ENCODE measurements around the gene INAVA. TPM values are rescaled to one million over a fixed set of nuclear protein-coding genes. Genes with fewer than 3 reads are reported as not detected.

INAVA gene
- total and polyA plus RNA-seq, 2 experiments from 2014 or later = 25.3 to 43.9 TPM

DNA sequence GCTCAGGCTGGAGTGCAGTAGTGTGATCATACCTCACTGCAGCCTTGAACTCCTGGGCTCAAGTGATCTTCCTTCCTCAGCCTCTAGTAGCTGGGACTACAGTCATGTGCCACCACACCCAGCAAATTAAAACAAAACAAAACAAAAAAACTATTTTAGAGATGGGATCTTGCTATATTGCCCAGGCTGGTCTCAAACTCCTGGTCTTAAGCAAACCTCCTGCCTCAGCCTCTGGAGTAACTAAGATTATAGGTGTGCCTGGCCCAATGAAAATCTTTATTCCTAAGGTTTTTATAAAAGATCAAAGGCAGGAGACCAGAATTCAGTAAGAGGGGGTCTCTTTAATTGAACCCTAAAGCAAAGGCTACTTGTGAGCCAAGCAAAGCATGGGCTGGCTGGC lies 10.1 kb downstream of the INAVA start:
- Histone ChIP-seq H3K4me3 (no peak overlapping the region), H3K4me2 (no peak overlapping the region), H3K27ac (ENCODE audit: low read depth) (no peak overlapping the region), H3K9me2 (ENCODE audit: insufficient read depth) (no peaks in the 10 kb centered on the region), H3K27me3 (ENCODE audit: insufficient read depth) (no peaks in the 10 kb centered on the region), H3K36me3 (ENCODE audit: insufficient read depth) (peaks cover 11% of the 10 kb centered on the region; the same call in 1 of the 2 replicates), H3K4me1 (ENCODE audit: insufficient read depth) (no peaks in the 10 kb centered on the region), H3K79me2 (replicated peaks; ENCODE audit: insufficient read depth) (no peaks in the 10 kb centered on the region), H2AFZ (no peak overlapping the region), H3F3A (replicated peaks; ENCODE audit: low read depth) (no peaks in the 10 kb centered on the region), H4K20me1 (replicated peaks; ENCODE audit: insufficient read depth) (peaks cover 4% of the 10 kb centered on the region; the same call in 1 of the 2 replicates)
- no peak overlapping the region for H3K27ac Mint-ChIP-seq
- DNase-seq (ENCODE audit: low spot score) (no peak), ATAC-seq (no peak)
- peaks cover 5% of the 10 kb centered on the region for H3K27me3 Mint-ChIP-seq (ENCODE audit: insufficient read depth, low read depth, poor library complexity)
- H3K4me1 Mint-ChIP-seq = no peaks in the 10 kb centered on the region; the same call in 2 of the 3 replicates
- H3K4me3 Mint-ChIP-seq = no peak overlapping the region
- TF ChIP-seq NANOG (IDR thresholded peaks at IDR 0.05; ENCODE audit: borderline replicate concordance) (no peak), REST (IDR thresholded peaks at IDR 0.05; ENCODE audit: unreplicated experiment) (no peak), JUNB (IDR thresholded peaks at IDR 0.05; ENCODE audit: unreplicated experiment) (no peak), STAT1 (IDR thresholded peaks at IDR 0.05; ENCODE audit: unreplicated experiment) (no peak), EZH2phosphoT487 (IDR thresholded peaks at IDR 0.05; ENCODE audit: unreplicated experiment) (no peak), ETS1 (IDR thresholded peaks at IDR 0.05) (no peak), CREB1 (CRISPR knock-in tag; IDR thresholded peaks at IDR 0.05; ENCODE audit: low read depth) (no peak), ZNF331 (CRISPR knock-in tag; IDR thresholded peaks at IDR 0.05; ENCODE audit: low read depth) (no peak), POLR2AphosphoS5 (IDR thresholded peaks at IDR 0.05; ENCODE audit: low read depth) (no peak), ZNF114 (CRISPR knock-in tag; IDR thresholded peaks at IDR 0.05) (no peak), EZH2 (IDR thresholded peaks at IDR 0.05; ENCODE audit: low read depth, unreplicated experiment) (no peak)
- TF ChIP-seq, protein P1, sequence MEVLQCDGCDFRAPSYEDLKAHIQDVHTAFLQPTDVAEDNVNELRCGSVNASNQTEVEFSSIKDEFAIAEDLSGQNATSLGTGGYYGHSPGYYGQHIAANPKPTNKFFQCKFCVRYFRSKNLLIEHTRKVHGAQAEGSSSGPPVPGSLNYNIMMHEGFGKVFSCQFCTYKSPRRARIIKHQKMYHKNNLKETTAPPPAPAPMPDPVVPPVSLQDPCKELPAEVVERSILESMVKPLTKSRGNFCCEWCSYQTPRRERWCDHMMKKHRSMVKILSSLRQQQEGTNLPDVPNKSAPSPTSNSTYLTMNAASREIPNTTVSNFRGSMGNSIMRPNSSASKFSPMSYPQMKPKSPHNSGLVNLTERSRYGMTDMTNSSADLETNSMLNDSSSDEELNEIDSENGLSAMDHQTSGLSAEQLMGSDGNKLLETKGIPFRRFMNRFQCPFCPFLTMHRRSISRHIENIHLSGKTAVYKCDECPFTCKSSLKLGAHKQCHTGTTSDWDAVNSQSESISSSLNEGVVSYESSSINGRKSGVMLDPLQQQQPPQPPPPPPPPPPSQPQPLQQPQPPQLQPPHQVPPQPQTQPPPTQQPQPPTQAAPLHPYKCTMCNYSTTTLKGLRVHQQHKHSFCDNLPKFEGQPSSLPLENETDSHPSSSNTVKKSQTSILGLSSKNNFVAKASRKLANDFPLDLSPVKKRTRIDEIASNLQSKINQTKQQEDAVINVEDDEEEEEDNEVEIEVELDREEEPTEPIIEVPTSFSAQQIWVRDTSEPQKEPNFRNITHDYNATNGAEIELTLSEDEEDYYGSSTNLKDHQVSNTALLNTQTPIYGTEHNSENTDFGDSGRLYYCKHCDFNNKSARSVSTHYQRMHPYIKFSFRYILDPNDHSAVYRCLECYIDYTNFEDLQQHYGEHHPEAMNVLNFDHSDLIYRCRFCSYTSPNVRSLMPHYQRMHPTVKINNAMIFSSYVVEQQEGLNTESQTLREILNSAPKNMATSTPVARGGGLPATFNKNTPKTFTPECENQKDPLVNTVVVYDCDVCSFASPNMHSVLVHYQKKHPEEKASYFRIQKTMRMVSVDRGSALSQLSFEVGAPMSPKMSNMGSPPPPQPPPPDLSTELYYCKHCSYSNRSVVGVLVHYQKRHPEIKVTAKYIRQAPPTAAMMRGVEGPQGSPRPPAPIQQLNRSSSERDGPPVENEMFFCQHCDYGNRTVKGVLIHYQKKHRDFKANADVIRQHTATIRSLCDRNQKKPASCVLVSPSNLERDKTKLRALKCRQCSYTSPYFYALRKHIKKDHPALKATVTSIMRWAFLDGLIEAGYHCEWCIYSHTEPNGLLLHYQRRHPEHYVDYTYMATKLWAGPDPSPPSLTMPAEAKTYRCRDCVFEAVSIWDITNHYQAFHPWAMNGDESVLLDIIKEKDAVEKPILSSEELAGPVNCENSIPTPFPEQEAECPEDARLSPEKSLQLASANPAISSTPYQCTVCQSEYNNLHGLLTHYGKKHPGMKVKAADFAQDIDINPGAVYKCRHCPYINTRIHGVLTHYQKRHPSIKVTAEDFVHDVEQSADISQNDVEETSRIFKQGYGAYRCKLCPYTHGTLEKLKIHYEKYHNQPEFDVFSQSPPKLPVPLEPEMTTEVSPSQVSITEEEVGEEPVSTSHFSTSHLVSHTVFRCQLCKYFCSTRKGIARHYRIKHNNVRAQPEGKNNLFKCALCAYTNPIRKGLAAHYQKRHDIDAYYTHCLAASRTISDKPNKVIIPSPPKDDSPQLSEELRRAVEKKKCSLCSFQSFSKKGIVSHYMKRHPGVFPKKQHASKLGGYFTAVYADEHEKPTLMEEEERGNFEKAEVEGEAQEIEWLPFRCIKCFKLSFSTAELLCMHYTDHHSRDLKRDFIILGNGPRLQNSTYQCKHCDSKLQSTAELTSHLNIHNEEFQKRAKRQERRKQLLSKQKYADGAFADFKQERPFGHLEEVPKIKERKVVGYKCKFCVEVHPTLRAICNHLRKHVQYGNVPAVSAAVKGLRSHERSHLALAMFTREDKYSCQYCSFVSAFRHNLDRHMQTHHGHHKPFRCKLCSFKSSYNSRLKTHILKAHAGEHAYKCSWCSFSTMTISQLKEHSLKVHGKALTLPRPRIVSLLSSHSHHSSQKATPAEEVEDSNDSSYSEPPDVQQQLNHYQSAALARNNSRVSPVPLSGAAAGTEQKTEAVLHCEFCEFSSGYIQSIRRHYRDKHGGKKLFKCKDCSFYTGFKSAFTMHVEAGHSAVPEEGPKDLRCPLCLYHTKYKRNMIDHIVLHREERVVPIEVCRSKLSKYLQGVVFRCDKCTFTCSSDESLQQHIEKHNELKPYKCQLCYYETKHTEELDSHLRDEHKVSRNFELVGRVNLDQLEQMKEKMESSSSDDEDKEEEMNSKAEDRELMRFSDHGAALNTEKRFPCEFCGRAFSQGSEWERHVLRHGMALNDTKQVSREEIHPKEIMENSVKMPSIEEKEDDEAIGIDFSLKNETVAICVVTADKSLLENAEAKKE (CRISPR knock-in tag; IDR thresholded peaks at IDR 0.05) = no peak
- TF ChIP-seq, protein P2, sequence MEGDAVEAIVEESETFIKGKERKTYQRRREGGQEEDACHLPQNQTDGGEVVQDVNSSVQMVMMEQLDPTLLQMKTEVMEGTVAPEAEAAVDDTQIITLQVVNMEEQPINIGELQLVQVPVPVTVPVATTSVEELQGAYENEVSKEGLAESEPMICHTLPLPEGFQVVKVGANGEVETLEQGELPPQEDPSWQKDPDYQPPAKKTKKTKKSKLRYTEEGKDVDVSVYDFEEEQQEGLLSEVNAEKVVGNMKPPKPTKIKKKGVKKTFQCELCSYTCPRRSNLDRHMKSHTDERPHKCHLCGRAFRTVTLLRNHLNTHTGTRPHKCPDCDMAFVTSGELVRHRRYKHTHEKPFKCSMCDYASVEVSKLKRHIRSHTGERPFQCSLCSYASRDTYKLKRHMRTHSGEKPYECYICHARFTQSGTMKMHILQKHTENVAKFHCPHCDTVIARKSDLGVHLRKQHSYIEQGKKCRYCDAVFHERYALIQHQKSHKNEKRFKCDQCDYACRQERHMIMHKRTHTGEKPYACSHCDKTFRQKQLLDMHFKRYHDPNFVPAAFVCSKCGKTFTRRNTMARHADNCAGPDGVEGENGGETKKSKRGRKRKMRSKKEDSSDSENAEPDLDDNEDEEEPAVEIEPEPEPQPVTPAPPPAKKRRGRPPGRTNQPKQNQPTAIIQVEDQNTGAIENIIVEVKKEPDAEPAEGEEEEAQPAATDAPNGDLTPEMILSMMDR (conservative IDR thresholded peaks at IDR 0.05; ENCODE audit: low read depth in 2 of 2) = no peak
- H3K9me3 Mint-ChIP-seq = no peaks in the 10 kb centered on the region
- H3K36me3 Mint-ChIP-seq (ENCODE audit: low read depth) = peaks cover 67% of the 10 kb centered on the region
